ENCODE data around the gene COL13A1.

GRCh38 chr10:69825604-69826003, 23.9 kb downstream of the COL13A1 start:
- no peak for TF ChIP-seq POLR2AphosphoS5 (IDR thresholded peaks at IDR 0.05)
- no peak for TF ChIP-seq CTCF (IDR thresholded peaks at IDR 0.05)
- TF ChIP-seq POLR2A (IDR thresholded peaks at IDR 0.05): no peak
- no peak for TF ChIP-seq EP300 (IDR thresholded peaks at IDR 0.05)
